Lung (tissue), 12 donors: ENCODE measurements around the gene MAP3K4. TPM values are rescaled to one million over a fixed set of nuclear protein-coding genes. Genes with fewer than 3 reads are reported as not detected.
"Not testable (repeated sequence)": the region's sequence is repeated elsewhere in the genome, so short reads cannot be mapped to it uniquely, and the experiment has no call there.

Experiments
- ATAC-seq: fragments of 200-7000 bp; cut with Tn5 transposase; one replicate; pipeline ENCODE4 v1.9.1; 2020; ENCODE audit warnings: moderate number of reproducible peaks; ENCODE audit not compliant: insufficient read depth, low FRiP score
- DNase-seq, 3 donors: peaks; one replicate each; pipeline ENCODE4 v3.0.0-alpha.2; 2013 to 2017
- H3K27ac ChIP-seq, 2 donors: one replicate each; pipeline ENCODE4 v1.5.1; 2013; ENCODE audit warnings: mild to moderate bottlenecking in 2 of 2, moderate library complexity in 2 of 2, control low read depth in 1 of 2, inconsistent platforms in 1 of 2, low read depth in 1 of 2, low read length in 1 of 2
- H3K27me3 ChIP-seq, 3 donors: one replicate each; pipeline ENCODE4 v1.5.1; 2013; ENCODE audit warnings: low read length in 2 of 3; ENCODE audit not compliant: control insufficient read depth in 3 of 3, insufficient read depth in 3 of 3
- H3K36me3 ChIP-seq, 4 donors: one replicate each; pipeline ENCODE4 v1.5.1; 2013; ENCODE audit warnings: low read length in 4 of 4, mild to moderate bottlenecking in 1 of 4, moderate library complexity in 1 of 4; ENCODE audit not compliant: control insufficient read depth in 4 of 4, insufficient read depth in 4 of 4
- H3K4me1 ChIP-seq, 5 donors: one replicate each; pipeline ENCODE4 v1.5.1; 2013; ENCODE audit warnings: low read length in 5 of 5, mild to moderate bottlenecking in 2 of 5, moderate library complexity in 1 of 5; ENCODE audit not compliant: control insufficient read depth in 5 of 5, insufficient read depth in 5 of 5
- H3K4me3 ChIP-seq: one replicate; pipeline ENCODE4 v1.5.1; 2013; ENCODE audit warnings: mild to moderate bottlenecking, control low read depth, moderate library complexity
- H3K9ac ChIP-seq, 2 donors: one replicate each; pipeline ENCODE4 v1.5.1; 2013; ENCODE audit warnings: low read length in 2 of 2, control low read depth in 1 of 2; ENCODE audit not compliant: insufficient read depth in 1 of 2
- H3K9me3 ChIP-seq, 4 donors: one replicate each; pipeline ENCODE4 v1.5.1; 2013; ENCODE audit warnings: low read length in 3 of 4, mild to moderate bottlenecking in 1 of 4, moderate library complexity in 1 of 4; ENCODE audit not compliant: control insufficient read depth in 4 of 4, insufficient read depth in 3 of 4
- CTCF ChIP-seq: IDR thresholded peaks from 2 replicates; pipeline ENCODE4 v1.5.1; 2012; ENCODE audit warnings: mild to moderate bottlenecking; ENCODE audit errors: control extremely low read depth, extremely low read depth
- WGBS, 2 donors: extraction: QIAGEN DNeasy Blood & Tissue Kit; methylation state at CpG; one replicate each; pipeline ENCODE4 v1.1.7; 2013; 5-methylcytosine and 5-hydroxymethylcytosine counted together
- polyA plus RNA-seq, 2 donors: library from polyadenylated mRNA; stranded (reverse); fragments of 200-250 nt; gene quantifications; one replicate each; pipeline ENCODE4 v1.2.1, GENCODE V29; 2013
- total RNA-seq, 2 donors: library from RNA; depleted of rRNA in 1 of 2; stranded (reverse); fragments of >200 nt in 1 of 2; gene quantifications; one replicate each; pipeline ENCODE4 v1.2.1, GENCODE V29; 2014 to 2021
- donor health status: control.
- donor health status: control.
- donor health status: Bipolar disorder and iron deficiency.
- donor health status: healthy.
- donor health status: DM: yes; HTN: yes; CAD: no.

Gene MAP3K4
- total and polyA plus RNA-seq, 4 donors, result 8.6 to 56.8 (median 29.9) TPM

- ATAC-seq (no peak), DNase-seq (no peak)
- Histone ChIP-seq H3K36me3 (no peaks in the 10 kb centered on the region), H3K4me1 (peaks cover 0 to 29% (median 10%) of the 10 kb centered on the region in 5 donors), H3K27me3 (no peaks in the 10 kb centered on the region), H3K9ac (no peak overlapping the region), H3K27ac (no peak overlapping the region), H3K4me3 (no peak overlapping the region), H3K9me3 (peaks cover 0 to 3% (median under 1%) of the 10 kb centered on the region in 4 donors)
- no peak for TF ChIP-seq CTCF
- WGBS, 2 donors, result 83 to 87% methylated on average over 4 of the region's 4 CpGs
Observed at GRCh38 chr6:160978141-160978901, 13.2 kb upstream of the MAP3K4 start.

GRCh38 chr6:160979061-160979708, 12.4 kb upstream of the MAP3K4 start:
- Histone ChIP-seq H3K9me3 (peaks cover 0 to 7% (median 1%) of the 10 kb centered on the region in 4 donors), H3K27me3 (no peaks in the 10 kb centered on the region), H3K27ac (no peak overlapping the region), H3K36me3 (no peaks in the 10 kb centered on the region), H3K9ac (no peak overlapping the region), H3K4me3 (no peak overlapping the region), H3K4me1 (peaks cover 0 to 21% (median 3%) of the 10 kb centered on the region in 5 donors)
- DNase-seq (peak; percentile 29 to 64 (median 62)), ATAC-seq (no peak)
- no peak for TF ChIP-seq CTCF
- WGBS, 2 donors, result 74 to 76% methylated on average over 8 of the region's 8 CpGs

- not testable (repeated sequence) for H3K4me1 ChIP-seq, H3K27ac ChIP-seq, H3K9me3 ChIP-seq, H3K9ac ChIP-seq, H3K36me3 ChIP-seq, H3K4me3 ChIP-seq, H3K27me3 ChIP-seq, ATAC-seq, DNase-seq
- 96 to 100% methylated on average over 3 of the region's 3 CpGs for WGBS, 2 donors
Observed at GRCh38 chr6:160983377-160983948, 8.1 kb upstream of the MAP3K4 start.

- Histone ChIP-seq H3K9ac (no peak overlapping the region), H3K4me3 (no peak overlapping the region), H3K27me3 (no peaks in the 10 kb centered on the region), H3K9me3 (peaks cover 0 to 9% (median 1%) of the 10 kb centered on the region in 4 donors), H3K27ac (no peak overlapping the region), H3K36me3 (no peaks in the 10 kb centered on the region), H3K4me1 (peaks cover 0 to 5% (median 0%) of the 10 kb centered on the region in 5 donors)
- ATAC-seq (no peak), DNase-seq (no peak)
- no peak for TF ChIP-seq CTCF
- 68 to 70% methylated on average over 3 of the region's 3 CpGs for WGBS, 2 donors
Observed at GRCh38 chr6:160986851-160987250, 4.7 kb upstream of the MAP3K4 start.
